Effector CD8-positive, alpha-beta T cell (primary cell): ENCODE measurements around the gene OSM.
A peak's percentile ranks its signal among the peaks of the same experiment; 100 is the strongest.

Source experiments
- DNase-seq: peaks from one replicate; lab custom pipeline; 2025; lab: John Stamatoyannopoulos, UW
- total RNA-seq, 4 experiments: gene quantifications; one replicate each; lab custom pipeline; 2026; lab: John Stamatoyannopoulos, UW

Gene OSM
- 2.8 to 9.7 (median 4.6) reads per million in 4 experiments for total RNA-seq

DNA sequence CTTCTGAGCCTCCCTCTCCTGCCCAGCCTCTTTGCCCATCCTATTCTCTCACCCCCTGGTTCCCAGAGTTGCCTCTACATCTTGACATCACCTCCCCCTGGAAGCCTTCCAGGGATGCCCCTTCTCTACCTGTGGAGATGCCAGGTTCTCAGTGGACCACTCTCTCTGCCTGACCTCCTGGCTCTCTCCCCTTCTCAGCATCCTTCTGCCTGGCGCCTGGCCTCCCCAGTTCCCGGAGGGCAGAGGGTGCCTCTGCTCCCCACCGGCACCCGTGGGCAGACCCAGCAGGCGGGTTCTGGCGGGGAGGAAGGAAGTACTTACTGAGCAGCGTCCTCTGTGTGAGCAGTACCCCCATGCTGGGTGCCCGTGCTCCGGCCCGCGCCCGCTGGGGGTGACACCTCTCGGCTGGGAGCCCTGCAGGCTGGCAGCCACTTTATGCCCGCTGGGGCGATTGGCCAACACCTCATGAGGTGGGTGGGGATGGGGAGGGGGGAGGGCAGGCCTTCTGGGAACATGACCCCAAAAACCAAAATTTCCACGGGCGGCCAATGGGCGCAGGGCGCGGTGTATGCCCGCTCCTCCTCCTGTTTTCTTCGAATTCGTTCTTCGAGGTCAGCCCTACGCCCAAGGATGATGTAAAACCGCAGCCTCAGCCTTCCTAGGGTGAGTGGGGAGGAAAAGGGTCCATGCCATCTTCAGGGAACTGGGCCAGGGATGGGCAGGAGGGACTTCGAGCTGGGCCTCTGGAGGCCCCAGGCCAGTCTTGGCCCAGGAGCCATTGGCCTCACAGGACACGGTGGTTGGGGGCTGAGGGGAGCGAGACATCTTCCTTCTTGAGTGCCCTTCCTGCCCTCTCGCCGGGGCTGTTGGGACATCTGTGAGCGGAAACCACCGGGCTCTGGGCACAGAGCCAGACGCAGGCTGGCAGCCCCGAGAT, at the start of gene OSM:
OSM (minus strand) TSS at position 407 of the 937 bp plus-strand sequence; CDS start at position 355, 52 bp downstream.
- peak; percentile 37 for DNase-seq

DNA sequence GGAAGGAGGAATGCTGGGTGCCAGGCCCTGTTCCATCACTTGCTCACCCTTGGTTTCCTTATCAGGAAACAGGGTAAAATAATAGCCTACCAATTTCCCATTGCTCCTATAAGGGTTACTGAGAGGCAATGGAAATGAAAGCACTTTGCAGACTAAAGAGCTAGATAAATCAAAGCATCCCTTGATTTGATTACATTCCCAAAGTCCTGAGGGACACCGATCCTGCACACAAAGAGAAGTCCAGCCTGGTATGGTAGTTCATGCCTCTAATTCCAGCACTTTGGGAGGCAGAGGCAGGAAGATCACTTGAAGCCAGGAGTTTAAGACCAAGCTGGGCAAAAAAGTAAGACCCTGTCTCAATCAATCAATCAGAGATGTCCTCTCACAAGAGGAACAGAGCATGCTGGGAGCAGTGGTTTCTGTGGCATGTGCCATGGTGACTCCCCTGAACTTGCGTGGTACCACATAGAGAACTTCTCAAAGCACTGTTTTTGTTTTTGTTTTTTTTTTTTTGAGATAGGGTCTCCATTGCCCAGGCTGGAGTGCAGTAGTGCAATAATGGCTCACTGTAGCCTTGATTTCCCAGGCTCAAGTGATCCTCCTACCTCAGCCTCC, 49.4 kb upstream of the OSM start:
- DNase-seq: no peak

DNA sequence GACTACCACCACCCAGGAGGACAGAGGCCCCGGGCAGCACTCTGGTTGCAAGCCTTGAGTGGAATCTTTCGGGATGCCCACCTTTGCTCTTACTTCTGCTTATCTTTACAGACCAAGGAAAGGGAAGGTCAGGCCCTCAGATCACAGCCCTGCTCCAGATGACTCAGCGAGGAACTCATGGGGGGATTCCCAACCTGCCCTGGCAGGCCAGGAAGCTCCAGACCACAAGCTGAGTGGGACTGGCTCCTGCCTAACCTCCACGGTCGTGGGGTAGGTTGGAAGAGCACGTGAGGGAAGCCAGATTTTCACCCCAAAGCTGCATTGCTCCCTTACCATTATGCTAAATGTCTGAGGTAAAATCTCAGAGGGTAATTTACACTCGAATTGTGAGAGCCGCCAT, 48.3 kb upstream of the OSM start:
- peak; percentile 20 for DNase-seq

DNA sequence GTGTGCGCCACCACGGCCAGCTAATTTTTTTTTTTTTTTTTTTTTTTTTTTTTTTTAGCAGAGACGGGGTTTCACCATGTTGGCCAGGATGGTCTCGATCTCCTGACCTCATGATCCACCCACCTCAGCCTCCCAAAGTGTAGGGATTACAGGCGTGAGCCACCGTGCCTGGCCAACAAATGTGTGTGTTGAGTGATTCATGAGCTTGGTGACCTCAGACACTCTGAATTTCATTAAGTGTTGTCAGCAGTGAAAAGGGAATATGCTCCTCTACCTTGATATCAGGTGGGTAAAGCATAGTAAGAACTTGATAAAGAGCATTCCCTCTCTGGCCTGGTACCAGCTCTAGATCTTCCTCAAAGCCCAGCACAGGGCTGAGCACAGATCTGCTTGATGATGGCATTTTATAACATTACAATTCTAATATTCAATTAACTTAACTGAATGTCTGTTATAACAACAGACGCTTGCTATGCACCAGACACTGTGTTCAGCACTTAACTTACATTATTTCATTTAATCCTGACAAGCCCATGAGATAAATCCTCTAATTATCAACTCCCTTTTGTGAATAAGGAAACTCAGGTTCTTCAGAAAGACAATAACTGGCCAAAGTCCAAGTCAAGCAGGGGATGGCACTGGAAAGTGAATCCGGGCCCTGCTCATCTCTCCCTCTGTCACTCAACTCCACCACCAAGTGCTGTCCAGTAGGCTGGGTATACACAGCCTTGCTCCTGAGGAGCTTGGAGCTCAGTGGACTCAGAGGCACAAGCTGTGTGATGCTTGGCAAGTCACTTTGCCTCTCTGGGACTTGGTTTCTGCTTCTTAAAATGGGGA, 47.1 kb upstream of the OSM start:
- DNase-seq: no peak

DNA sequence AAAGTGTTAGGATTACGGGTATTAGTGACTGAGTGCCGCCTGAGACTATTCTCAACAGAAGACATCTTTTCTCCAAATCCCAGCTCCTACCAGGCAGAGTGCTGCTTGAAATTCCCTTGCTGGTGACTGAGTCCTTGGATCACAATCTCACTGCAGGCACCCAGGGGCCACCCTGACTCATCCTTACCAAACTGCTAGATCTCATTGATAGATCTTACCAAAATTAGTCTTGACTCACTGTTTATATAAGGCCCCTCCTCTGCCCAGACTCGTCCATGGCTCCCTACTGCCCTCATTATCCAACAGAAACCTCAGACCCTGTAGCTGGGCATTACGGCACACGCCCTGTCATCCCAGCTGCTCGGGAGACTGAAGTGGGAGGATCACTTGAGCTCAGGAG, 45.4 kb upstream of the OSM start:
- DNase-seq: no peak

DNA sequence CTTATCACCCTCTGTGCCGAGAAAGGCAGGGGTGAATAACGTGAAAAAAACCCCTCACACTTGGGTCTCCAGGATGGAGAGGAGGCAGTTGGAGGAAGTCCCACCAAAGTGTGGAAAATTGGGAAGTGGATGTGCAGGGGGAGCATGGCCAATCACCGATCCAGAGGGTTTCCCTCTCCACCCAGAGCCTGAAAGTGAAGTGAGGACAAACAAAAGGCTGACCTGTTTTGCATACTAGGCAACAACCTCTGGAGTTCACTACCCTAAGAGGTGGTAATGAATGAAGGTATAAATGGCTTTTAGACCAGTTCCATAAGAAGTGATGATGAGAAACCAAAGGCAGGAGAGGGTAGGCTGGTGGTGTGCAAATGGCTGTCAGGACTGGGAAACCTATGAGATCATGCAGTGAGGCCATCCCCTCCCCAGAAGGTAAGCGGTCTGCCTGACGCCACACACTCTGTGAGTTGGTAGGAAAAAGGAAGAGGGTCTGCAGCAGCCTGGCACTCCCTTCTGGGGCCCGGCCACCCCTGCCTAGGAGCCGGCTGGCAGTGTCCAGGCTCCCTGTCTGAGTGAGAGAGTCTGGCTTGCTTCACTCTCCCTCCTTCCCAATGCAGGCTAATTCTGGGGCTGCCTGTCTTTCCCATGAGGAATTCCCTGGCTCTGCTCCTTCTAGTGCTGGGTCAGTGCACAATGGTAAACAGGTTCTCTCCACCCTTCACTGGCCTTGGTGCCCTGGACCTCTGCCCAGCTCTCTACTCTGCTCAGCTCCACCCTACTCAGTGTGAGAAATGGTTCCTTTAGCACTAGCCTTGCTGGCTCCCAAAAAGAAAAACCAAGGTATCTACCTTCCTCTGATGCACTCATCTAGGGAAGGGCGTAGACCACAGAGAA, 44.5 kb upstream of the OSM start:
- DNase-seq: no peak

DNA sequence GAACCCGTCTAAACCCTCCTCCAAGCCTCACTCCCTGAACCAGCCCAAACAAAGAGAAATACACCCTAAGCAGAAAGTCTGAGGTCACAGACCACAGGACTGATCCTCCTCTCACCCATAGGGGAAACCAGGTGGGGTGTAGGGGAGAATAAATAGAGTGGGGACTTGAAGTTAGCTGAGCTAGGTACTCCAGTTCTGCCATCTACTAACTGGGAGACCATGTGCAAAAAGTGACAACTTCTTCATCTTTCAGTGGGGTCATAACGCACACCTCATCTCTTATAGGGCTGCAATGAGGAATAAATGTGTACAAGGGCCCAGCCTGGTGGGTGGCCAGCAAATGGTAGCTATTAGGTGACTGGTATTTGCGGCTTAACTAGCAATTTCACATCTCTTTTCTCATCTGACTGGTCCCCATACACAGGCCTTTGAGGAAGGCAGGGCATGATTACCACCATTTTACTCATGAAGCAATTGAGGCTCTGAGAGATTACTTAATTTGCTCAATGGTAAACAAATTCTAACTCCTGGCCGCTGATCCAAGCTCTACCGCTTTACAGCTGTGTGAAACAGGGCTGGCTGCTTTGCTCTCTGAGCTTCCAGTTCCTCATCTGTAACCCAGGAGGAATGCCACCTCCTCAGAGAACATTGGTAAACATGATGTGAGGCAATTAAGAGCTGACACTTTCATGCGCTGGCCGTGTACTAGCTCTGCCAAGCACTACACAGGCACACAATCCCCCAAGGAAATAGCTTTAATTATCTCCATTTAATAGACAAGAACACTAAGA, 43.5 kb upstream of the OSM start:
- DNase-seq: no peak

DNA sequence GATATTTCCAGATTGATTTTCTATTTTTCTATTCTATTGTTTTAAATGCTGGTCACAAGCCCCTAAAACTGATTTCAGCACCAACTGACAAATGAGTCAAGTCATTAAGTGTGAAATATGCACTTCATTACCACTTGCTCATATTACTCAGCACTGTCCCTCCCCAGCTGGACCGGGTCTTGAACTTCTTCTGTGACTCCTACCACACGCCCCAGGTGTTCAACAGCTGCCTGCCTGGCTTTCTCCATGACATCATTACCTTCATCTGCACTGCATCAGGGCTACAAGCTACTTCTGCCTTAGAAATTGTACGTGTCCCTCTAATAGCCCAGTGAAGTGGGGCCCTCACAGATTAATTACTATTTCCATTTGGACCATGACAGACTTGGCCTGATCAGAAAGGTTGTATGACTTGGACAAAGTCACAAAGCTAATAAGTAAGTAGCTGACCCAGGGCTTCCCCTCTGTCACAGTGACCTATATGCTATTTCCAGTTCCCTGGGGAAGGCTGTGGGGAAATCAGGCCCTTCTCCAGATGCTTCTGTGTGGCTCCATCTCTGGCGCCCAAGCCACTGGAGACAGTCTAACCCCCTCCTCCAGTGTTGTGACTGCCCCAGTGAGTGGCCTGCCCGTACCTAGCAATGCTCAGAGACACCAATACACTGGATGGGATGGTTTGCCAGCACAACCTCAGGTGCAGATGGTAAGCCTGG, 42.0 kb upstream of the OSM start:
- DNase-seq: no peak

DNA sequence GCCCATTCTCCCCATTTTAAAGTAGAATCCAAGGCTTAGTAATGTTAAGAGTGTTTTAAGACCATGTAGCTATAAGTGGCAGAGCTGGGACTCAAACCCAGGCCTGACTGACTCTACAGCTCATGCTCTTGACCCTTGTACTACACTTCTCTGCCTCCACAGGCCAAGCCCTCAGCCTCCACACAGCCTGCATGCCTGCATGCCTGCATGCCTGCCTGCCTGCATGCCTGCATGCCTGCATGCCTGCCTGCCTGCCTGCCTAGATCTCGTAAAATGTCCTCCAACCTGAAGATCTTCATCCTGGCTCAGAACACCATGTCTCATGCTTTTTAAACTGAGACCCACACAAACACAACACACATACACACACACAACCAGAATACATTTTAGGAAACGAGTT, 41.4 kb upstream of the OSM start:
- DNase-seq: no peak

DNA sequence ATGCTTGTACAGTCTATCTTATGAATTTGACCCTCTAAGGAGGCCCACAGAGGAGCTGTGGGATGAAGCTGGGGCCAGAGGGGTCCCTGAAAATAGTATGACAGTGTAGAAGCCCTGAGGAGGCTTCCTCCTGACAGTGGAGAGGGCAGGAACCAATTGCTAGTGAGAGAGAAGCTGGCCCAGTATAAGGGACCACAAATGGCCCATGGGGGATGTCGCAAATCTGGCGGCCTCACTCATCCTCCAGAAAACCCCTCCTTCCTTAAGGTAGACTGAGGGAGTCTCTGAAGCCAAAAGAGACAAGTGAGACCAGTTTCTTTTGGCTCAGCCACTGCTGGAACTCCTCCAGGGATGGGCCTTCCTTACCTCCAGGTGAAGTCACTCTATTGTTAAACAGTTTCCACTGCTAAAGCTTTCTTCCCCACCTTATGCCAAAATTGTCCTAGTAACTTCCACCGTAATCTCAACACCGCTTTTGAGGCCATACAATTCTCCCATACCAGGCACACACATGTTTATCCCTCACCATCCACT, 40.5 kb upstream of the OSM start:
- DNase-seq: no peak

DNA sequence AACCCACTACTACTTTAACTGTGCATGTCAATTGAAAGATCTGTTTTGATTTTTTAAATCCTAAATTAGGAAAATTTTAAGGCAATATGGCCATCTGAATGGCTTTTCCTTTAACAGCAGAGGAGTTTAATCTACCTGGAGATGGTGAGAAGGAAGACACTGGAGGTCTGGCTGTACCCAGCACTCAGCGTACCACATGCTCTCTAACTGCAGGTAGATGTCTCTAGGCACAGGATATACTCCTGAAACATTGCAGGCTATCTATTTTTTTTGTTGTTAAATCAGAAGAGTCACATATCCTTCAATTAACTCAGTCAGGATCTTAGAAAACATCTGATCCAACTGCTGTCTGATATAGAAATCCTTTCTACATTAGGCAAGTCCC, 40.0 kb upstream of the OSM start:
- DNase-seq: no peak

DNA sequence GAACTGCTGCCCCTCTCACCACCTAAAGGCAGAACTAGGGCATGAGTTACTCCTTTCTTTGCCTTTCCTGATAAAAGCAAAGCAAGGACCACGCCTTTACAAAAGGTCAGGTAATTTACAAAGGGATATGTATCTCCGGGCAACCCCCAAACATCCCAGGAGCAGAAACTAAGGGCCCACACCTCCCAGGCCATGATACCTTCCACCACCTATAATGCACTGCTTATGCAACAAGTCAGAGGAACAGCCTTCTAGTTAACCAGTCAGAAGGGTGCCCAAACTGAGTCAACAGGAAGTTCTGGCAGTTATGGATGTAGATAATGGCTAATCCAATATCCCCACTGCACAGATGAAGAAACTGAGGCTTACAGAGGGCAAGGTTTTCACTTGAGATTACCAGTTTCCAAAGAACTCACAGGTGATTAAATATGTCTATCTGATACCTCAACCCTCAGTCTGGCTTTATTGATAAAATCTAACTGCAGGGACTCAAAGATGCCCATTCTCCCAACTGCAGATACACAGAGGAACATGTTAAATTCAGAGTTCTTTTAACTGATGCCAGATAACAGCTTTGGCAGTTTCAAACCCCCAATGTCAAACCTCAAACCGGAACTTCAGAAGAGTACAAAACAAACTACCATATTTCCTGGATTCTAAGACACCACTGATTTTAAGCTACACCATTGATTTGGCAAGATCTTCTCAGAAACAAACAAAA, 39.4 kb upstream of the OSM start:
- no peak for DNase-seq

DNA sequence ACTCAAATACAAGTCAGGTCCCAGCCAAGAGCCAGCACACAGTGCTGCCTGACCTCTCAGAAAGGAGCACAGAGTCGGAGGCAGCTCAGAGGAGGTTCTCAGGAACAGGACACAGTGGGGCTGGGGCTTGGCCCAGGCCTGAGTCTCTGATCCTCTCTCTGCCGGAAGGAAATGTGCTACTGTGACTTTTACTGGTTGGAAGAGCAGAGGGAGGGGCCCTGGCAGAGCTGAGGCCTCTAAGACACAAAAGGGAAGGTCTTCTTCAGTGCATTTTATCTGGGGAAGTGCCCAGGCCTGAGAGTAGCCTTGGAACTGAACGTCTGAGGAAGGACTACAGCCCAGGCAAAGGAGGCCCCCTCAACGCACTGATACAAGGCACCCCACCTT, 38.9 kb upstream of the OSM start:
- DNase-seq: no peak

DNA sequence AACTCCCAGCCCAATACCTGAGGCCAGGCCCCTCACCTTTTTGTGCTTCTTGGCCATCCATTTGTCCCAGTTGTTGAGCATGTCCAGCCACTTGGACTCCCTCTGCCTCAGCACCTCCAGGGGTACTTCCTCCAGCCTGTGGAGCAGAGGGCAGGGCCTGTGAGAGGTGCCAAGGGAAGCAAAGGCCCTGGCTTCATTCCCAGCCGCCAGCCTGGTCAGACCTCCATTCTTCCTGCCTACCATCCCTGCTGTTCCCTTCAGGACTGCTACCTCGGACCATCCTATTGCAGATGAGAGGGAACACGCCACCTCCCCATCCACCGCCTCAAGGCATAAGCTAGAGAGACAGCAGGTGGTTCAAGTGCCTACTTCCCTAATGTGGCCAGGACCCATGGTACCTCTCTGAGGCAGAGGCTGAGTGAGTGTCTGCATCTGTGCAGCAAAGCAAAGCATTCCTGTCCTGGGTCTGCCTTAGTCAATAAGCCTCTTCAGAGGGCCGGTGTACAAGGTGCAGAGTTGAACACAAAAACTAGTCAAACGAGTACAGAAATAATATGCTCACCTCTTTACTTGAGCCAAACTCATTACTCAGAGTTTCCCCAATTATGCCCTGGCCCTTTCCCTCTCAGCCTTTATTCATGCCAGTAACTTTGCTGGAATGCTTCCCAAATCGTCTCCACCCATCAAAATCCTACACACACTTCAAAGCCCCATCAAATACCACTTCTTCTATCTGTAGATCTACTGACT, 38.0 kb upstream of the OSM start:
- DNase-seq: no peak

DNA sequence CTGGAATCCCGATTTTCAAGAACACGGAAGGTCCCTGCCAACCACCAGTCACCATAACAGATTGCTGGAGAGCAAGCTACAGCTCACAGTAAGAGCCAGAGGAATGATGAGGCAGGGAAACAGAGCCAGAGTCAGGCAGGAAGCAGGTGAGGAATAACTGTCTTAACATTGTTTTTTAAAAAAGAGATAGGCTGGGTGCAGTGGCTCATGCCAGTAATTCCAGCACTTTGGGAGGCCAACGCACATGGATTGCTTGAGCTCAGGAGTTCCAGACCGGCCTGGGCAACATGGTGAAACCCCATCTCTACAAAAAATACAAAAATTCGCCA, 36.1 kb upstream of the OSM start:
- DNase-seq: no peak

DNA sequence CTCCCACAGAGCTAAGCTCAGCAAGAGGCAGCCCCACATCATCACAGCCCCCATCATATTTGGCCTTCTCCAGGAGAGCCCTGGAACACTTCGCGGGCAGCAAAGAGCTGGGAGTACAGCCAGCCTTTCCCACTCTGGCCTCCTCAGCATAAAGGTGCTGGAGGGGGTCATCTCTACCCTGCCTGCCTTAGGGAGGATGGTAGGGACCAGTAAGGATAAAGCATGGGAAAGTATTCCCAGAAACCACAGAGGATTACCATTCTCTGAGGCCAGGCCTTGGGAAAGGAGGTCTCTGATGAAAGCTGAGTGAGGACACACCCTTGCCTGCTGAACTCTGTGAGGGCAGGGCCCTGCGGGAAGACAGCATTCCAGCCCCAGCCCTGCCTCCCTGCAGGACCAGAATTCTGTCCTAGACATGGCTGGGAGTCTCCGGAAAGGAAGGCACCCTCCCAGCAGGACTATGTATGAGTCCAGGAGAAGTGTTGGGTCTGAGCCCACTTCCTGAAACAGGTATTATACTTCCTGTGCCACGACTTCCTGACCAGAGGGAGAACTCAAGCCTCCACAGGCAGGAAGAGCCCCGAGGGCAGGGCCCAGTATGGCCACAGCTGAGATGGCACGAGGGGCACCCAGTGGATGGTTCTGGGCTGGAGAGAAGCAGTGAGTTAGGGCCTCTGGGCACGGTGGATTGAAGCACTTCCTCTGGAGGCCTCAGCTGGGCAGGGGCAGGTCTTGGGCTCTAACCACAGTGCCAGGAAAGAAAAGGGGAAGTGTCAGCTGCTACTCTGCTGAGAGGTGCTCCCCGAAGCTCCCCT, 35.6 kb upstream of the OSM start:
- DNase-seq: no peak

DNA sequence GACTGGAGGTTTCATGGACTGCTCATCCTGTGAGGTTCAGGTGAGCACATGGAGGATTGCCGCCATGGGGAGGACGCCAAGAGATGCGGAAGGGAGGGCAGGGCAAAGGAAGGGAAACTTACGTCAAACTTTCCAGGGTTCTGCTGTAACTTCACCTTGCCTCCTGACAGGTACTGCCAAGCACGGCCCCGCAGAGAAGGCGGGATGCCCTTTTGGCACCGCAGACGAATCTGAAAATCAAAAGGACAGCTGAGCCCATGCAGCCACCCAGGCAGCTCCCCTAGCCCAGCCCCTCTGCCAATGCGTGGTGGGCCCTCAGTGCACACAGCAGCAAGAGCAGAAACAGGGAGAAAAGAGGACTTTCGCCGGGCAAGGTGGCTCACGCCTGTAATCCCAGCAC, 32.7 kb upstream of the OSM start:
- no peak for DNase-seq
